Type B pancreatic cell (in vitro differentiated cells): ENCODE results near the gene TOGARAM1. TPM values are rescaled to one million over a fixed set of nuclear protein-coding genes. Genes with fewer than 3 reads are reported as not detected.

ENCODE experiments used
- DNase-seq: peaks from one replicate; pipeline ENCODE4 v3.0.0; 2021; ENCODE audit warnings: mixed read lengths; ENCODE audit not compliant: unreplicated experiment; ENCODE audit errors: extremely low spot score
- H3K27ac Mint-ChIP-seq: 2 replicates; pipeline ENCODE4 v1.8.0; 2021; ENCODE audit warnings: mild to moderate bottlenecking, mixed read lengths
- H3K27me3 Mint-ChIP-seq: 2 replicates; pipeline ENCODE4 v1.8.0; 2021; ENCODE audit warnings: mixed read lengths
- H3K36me3 Mint-ChIP-seq: 2 replicates; pipeline ENCODE4 v1.8.0; 2021; ENCODE audit warnings: mixed read lengths
- H3K4me1 Mint-ChIP-seq: one replicate; pipeline ENCODE4 v1.8.0; 2021; ENCODE audit warnings: mixed read lengths; ENCODE audit not compliant: unreplicated experiment
- H3K4me3 Mint-ChIP-seq: 2 replicates; pipeline ENCODE4 v1.8.0; 2021; ENCODE audit warnings: mild to moderate bottlenecking, mixed read lengths
- H3K9me3 Mint-ChIP-seq: 2 replicates; pipeline ENCODE4 v1.8.0; 2021; ENCODE audit warnings: mixed read lengths
- CTCF ChIP-seq: fragments of 200-600 bp; sonication (generic); conservative IDR thresholded peaks from 2 replicates; pipeline ENCODE4 v1.5.0; 2021; ENCODE audit warnings: antibody characterized with exemption, mild to moderate bottlenecking
- total RNA-seq: library from RNA; stranded (reverse); gene quantifications from 2 replicates; pipeline ENCODE4 v1.2.1, GENCODE V29; 2021; ENCODE audit warnings: low replicate concordance

The TOGARAM1 gene
- total RNA-seq, 1 donor from 2014 or later = 21.2 TPM

GRCh38 chr14:45091710-45092109 lies 129.7 kb downstream of the TOGARAM1 start:
- DNase-seq = no peak
- H3K27me3 Mint-ChIP-seq = no peaks in the 10 kb centered on the region

GRCh38 chr14:45094275-45094674 lies 132.3 kb downstream of the TOGARAM1 start:
- TF ChIP-seq CTCF = no peak
- no peak for DNase-seq
- H3K27me3 Mint-ChIP-seq = no peaks in the 10 kb centered on the region
- no peak overlapping the region for H3K4me3 Mint-ChIP-seq
- H3K27ac Mint-ChIP-seq = no peak overlapping the region
- H3K36me3 Mint-ChIP-seq = peaks cover 32% of the 10 kb centered on the region
- no peaks in the 10 kb centered on the region for H3K9me3 Mint-ChIP-seq
- no peaks in the 10 kb centered on the region for H3K4me1 Mint-ChIP-seq

More at GRCh38 chr14:45091710-45092109, 129.7 kb downstream of the TOGARAM1 start:
- no peak overlapping the region for H3K4me3 Mint-ChIP-seq
- no peak for TF ChIP-seq CTCF
- no peaks in the 10 kb centered on the region for H3K9me3 Mint-ChIP-seq
- H3K27ac Mint-ChIP-seq = no peak overlapping the region
- peaks cover 15% of the 10 kb centered on the region for H3K36me3 Mint-ChIP-seq
- H3K4me1 Mint-ChIP-seq = peaks cover 14% of the 10 kb centered on the region

GRCh38 chr14:45095143-45095542 lies 133.2 kb downstream of the TOGARAM1 start:
- Mint-ChIP-seq H3K36me3 (peaks cover 32% of the 10 kb centered on the region), H3K9me3 (no peaks in the 10 kb centered on the region)

GRCh38 chr14:45096218-45096617 lies 134.2 kb downstream of the TOGARAM1 start:
- Mint-ChIP-seq H3K36me3 (peaks cover 37% of the 10 kb centered on the region), H3K9me3 (no peaks in the 10 kb centered on the region), H3K27ac (no peak overlapping the region)

More at GRCh38 chr14:45095143-45095542, 133.2 kb downstream of the TOGARAM1 start:
- H3K4me1 Mint-ChIP-seq = no peaks in the 10 kb centered on the region
- H3K4me3 Mint-ChIP-seq = no peak overlapping the region
- no peak for TF ChIP-seq CTCF
- H3K27ac Mint-ChIP-seq = no peak overlapping the region
- no peaks in the 10 kb centered on the region for H3K27me3 Mint-ChIP-seq
- no peak for DNase-seq

GRCh38 chr14:45103806-45104205 lies 141.8 kb downstream of the TOGARAM1 start:
- Mint-ChIP-seq H3K36me3 (peaks cover 31% of the 10 kb centered on the region), H3K27me3 (no peaks in the 10 kb centered on the region), H3K27ac (no peak overlapping the region), H3K9me3 (no peaks in the 10 kb centered on the region), H3K4me3 (no peak overlapping the region), H3K4me1 (no peaks in the 10 kb centered on the region)
- no peak for DNase-seq
- no peak for TF ChIP-seq CTCF

More at GRCh38 chr14:45096218-45096617, 134.2 kb downstream of the TOGARAM1 start:
- DNase-seq = no peak
- Mint-ChIP-seq H3K4me3 (no peak overlapping the region), H3K27me3 (no peaks in the 10 kb centered on the region), H3K4me1 (no peaks in the 10 kb centered on the region)
- TF ChIP-seq CTCF = no peak

GRCh38 chr14:45104561-45104960 lies 142.6 kb downstream of the TOGARAM1 start:
- Mint-ChIP-seq H3K27ac (no peak overlapping the region), H3K36me3 (peaks cover 30% of the 10 kb centered on the region), H3K9me3 (no peaks in the 10 kb centered on the region), H3K4me1 (no peaks in the 10 kb centered on the region), H3K4me3 (no peak overlapping the region), H3K27me3 (no peaks in the 10 kb centered on the region)
- no peak for DNase-seq
- TF ChIP-seq CTCF = no peak
